Effector CD4-positive, alpha-beta T cell (primary cell): ENCODE measurements around the gene RIPPLY2.
"Not testable (repeated sequence)": the region's sequence is repeated elsewhere in the genome, so short reads cannot be mapped to it uniquely, and the experiment has no call there.

Experiments
- DNase-seq: peaks from one replicate; pipeline ENCODE4 v3.0.0-alpha.2; 2020

Gene RIPPLY2

DNA sequence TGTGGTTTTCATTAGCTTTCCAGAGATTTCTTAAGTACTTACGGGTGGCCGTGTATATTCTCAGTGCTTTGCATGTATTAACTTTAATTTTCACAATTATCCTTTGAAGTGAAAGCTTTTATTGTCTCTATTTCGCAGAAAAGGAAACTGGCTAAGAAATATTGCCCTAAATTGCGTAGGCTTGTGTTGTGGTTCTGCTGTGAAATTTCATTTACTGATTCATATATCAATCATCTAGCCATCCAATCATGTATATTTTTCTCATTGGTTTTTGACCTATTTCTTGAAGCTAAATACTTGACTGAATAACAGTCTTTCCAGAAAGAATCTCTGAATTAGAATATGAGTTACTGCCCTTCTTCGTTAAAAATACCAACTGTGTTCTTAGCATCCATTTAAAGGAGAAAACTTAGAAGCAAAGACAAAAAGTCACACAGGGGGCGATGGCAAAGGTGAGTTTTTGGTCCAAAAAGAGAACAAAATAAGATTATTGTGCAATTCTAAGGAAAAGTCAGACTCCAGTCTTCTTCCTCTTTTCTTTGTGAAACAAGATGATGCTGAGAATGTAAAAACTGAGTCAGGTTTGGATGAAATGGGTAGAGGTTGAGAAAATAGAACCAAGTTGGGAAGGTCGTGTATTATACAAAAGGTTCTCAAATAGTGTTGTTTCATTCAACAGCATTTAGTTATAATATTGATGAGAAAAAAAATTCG, 7.8 kb downstream of the RIPPLY2 start:
- no peak for DNase-seq

DNA sequence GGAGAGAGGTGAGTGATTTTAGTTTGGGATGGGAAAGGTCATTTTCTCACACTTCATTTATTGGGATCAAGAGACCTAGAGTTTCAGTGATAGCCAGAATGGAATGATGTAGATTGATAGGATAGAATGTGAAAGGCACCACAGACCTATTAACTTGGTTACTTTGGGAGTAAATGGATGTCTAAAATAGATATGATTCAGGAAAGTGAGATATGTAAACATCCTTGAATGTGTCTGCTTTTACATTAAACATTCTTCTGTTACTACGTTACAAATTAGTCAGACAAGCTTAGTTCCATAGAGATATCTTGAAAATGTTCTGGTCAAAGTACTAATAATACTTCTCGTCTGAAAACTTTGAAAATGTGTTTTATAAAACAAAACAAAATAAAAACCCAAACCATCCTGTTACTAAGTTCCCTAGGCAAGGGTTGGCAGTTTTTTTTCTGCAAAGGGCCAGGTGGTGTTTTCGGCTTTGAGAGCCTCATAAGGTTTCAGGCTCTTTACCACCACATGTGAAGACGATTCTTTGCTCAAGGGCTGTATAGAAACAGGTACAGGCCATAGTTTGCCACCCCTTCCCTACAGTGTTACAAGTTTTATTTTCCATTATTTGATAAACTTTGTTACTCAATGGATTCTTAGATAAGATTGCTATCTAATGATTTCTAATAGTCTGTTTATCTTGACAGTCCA, 9.8 kb downstream of the RIPPLY2 start:
- DNase-seq: no peak

DNA sequence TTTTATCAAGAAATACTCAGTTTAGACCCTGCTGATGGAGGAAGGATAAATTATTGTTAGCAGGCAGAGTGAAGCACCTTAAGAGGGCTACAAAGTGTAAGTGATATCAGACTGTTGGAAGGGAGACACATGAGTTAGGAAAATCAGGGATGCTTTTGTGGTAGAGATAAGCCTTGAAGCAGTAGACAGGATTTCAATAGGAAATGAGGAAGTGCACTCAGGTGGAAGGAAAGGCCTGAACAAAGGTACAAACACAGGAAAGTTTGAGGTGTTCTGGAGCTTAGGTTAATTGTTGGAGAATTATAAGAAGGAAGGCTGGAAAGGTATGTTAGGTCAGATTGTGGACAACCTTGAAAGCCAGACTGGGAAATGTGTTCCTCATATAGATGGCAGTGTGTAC, 13.9 kb downstream of the RIPPLY2 start:
- DNase-seq: no peak

DNA sequence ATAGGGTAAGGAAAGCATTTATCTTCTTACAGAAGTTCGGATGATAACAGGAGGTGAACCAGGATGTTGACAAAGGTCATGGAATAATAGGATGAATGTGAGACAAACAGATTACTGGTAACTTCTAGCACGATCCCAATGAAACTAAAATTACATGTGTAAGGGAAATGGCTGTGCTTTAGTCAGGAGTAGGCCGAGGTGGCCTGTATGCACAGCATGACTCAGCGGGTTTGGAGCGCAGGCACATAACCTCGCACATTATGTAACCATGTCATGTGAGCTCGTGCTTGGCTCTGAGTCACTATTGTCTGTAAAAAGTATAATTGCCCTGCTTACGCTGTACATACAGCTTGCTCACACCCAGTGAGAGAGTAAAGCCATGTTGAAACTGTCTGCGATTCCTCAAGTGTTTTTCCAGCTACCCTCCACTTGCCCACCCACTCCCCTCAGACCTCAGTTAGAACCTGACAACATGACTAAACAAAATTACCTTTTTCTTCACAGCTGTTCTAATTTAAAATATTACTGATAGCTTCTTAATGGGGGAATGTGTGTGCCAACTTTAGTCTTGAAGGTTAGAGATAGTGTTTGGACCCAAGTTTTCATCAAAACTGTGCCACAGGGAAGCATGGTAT, 14.5 kb downstream of the RIPPLY2 start:
- no peak for DNase-seq

DNA sequence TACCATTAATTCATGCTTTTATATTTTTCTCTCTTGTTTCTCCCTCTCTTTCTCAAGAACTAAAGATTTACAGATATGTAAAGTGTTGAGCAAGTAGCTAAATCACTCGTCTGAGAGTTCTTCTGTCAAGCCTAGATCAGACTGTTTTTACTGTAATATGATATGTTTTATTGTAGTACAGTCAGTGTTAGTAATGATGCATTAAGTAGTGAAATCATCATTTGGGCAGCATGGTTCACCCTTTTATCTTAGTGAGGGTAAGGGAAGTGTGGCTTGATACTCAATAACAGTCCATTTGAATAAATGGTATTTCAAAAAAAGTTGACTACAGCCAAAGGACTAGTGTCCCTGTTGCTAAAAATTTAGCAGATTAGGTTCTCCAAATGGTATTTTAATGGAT, 15.5 kb downstream of the RIPPLY2 start:
- no peak for DNase-seq

DNA sequence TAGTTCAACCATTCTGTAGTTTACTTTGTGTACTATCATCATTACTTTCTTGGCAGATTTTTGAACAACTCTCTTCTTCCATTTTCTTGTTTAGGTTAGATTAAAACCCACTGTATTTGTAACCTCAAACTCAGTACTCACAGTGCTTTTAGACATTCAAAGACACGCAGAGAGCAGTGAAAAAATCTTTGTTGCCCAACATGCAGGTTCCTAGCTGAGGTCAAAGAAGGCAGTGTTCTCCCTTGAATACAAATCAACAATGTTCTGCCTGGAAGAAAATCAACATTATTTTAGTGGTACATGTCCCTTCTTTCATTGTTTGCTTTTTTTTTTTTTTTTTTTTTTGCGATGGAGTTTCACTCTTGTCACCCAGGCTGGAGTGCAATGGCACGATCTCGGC, 17.5 kb downstream of the RIPPLY2 start:
- no peak for DNase-seq

DNA sequence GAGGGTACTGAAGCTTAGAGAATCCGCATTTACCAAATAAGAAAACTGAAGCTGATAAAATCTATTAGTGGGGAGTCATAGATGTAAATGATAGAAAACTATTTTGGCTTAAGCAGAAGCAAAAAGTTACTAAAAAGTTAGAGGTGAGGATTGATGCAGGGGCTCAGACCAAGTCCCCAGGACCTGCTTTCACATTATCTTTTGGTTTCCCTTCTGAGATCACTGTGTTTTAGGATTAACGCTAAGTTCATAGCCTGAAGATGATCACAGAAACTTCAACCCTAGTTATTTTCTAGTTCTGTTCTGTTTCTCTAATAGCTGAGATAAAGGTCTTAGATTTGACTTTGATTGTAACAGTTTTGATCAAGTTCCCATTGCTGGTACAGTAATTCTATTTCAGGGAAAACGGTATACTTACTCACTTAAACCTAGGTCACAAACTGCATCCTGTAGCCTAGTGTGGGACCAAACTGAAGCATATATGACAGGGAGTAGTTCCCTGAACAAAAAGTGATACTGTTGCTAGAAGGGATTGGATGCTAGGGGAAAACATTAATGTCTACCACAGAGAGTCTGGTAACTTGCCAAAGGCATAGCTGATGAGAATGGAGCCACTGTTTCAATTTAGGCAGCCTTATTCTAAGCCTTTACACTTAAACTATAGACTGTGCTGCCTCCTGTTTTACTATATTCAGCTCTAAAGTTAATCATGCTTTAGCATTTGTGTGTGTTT, 19.4 kb downstream of the RIPPLY2 start:
- no peak for DNase-seq

DNA sequence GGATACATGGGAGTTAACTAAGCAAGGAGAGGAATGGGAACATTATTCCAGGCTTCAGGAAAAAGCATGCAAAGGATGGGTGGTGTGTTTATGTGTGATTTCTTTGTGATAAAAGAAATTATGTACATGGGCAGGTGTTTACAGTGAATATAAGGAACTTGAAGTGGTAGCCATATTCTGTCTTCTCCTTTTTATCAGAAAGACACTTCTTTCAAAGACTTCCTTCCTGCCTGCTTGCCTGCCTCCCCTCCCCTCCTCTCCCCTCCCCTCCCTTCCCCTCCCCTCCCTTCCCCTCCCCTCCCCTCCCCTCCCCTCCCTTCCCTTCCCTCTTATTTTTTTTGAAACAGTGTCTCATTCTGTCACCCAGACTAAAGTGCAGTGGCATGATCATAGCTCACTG, 20.7 kb downstream of the RIPPLY2 start:
- DNase-seq: no peak

DNA sequence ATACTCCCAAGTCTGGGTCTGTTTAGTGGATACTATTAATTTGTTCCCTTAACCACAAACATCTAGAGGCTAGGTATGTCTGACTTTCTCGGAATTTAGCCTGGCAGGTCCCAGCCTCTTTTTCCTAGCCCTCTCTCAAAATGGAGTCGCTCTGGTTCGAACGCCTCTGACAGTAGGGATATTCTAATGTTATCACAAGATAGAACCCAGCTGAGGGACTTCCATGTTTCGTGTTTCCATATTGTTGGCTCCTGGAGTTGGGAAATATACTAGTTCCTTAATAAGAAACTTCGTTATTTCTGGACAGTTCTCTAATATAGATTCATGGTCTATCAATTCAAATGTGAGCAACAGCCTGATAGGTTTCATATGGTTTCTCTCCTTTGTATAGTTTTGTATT, 22.7 kb downstream of the RIPPLY2 start:
- no peak for DNase-seq

DNA sequence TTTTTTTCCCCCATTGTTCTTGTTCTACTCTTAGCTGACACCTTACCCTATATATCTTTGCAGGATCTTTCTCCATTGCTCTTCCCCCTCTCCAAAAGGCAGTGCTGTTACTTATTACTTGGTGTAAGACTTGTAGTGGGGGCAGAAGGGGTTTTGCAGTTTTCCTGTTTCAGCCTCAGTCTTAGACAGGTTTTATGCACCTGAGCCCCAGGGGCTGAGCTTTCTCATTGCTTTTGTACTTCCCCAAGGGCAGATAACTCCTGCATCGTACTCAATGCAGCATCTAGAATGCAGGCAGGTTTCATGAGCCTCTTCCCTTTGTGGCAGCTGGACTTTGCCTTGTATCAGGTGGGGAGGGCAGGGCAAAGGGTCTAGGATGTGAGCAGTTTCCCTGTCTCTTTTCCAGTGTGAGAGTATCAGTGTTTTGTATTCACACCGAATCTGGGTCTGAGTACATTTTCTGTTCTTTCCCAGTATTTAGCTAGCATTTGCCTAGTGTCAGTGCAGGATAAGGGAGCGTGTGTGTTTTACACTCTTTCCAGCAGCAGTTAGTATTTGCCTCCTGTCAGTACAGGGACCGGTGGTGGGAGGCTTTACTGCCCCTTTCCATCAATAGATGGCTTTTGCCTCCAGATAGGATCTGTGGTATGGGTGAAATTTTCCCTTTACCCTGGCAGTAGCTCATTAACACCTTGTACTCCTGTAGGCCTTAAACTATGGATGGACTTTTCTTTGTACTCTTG, 25.9 kb downstream of the RIPPLY2 start:
- DNase-seq: no peak

DNA sequence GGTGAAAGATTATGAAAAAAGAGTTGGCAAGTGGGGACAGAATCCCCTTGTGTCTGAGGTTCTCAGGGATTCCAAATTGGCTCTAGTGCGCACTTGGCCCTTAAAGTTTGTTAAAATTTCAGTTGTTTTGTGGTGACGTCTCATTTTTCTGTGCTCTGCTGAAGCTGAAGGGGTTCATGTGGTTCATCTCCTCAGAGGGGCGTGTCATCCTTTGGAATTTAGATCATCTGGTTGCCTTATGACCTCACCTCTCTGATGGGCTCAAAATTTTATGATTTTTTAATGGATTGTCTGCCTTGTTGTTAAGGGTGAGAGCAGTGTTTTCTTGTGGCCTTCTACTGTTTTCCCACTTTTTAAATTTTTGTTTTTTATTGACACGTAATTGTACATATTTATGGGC, 26.6 kb downstream of the RIPPLY2 start:
- no peak for DNase-seq

DNA sequence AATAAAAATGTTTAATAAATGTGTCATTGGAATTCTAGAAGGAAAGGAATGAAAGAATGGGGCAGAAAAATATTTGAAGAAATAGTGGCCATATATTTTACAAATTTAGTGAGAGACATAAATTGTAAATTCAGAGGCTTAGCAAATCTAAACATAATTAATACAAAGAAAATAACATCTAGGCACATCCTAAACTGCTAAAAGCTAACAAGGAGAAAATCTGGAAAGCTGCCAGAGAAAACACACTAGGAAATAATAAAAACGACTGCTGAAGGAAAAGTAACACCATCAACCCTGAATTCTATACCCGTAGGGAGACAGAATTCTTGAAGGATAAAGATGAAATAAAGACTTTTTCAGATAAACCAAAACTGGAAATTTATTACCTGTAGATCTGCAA, 30.1 kb downstream of the RIPPLY2 start:
- no peak for DNase-seq

DNA sequence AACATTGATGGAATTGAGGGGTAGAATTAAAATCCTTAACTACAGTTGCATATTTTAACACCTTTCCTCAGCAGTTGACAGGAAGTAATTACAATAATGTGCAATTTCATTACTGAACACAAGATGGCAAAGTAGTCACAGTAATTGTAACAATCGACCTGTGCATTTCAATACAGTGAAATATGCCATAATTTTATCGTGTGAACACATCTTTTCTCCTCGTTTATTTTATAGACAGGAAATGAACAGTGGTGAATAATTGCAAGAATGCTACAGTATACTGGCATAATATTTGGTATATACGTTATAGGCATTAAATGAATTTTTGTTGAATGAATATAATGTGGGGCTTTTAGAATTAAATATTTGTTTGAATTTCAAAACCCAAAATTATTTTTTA, 31.4 kb downstream of the RIPPLY2 start:
- no peak for DNase-seq

DNA sequence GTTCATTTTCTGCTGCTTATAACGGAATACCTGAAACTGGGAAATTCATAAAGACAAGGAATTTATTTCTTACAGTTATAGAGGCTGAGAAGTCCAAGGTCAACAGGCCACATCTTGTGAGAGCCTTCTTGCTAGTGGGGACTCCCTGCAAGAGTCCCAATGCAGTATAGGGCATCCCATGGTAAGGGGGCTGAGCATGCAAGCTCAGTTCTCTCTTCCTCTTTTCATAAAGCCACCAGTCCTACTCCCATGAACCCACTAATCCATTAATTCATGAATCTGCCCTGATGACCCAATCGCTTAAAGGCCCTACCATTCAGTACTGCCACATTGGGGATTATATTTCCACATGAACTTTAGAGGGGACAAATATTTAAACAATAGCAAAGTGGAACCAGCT, 32.8 kb downstream of the RIPPLY2 start:
- DNase-seq: no peak

DNA sequence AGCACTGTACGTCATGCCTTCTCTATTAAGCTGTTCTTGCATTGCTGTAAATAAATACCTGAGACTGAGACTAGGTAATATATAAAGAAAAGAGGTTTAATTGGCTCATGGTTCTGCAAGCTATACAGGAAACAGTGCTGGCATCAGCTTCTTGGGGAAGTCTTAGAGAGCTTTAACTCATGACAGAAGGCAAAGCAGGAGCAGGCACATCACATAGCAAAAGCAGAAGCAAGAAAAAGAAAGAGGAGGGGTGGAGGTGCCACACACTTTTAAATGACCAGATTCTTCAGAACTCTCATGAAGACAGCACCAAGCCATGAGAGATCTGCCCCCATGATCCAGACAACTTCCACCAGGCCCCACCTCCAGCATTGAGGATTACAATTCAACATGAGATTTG, 36.5 kb downstream of the RIPPLY2 start:
- DNase-seq: no peak

DNA sequence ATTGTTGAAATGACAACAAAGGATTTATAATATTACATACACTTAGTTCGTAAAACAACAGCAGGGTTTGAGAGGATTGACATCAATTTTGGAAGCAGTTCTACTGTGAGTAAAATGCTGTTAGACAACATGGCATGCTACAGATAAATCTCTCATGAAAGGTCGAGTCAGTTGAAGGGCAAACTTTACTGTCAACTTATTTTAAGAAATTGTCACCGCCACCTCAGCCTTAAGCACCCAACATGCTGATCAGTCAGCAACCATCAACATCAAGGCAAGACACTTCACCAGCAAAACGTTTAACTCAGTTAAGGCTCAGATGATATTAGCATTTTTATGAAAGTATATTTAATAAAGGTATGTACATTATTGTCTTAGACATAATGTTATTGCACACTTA, 37.4 kb downstream of the RIPPLY2 start:
- no peak for DNase-seq

DNA sequence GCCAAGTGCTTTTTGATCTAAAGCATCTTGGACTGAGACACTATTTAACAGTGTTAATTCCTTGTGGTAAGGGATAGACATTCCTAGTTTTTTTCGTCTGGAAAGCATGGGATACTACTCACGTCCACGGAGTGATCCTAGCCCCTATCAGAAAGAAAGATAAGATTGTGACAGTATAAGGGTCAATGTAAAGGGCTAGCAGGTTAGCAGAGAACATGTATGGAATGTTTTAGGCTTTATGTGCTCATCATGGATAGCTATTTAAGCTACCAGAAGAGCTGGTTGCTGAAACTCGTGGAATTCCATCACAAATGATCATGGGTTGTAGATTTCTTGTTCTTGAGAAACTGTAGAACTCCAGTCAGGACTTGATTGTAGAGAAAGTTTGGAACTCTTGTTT, 38.4 kb downstream of the RIPPLY2 start:
- DNase-seq: no peak

DNA sequence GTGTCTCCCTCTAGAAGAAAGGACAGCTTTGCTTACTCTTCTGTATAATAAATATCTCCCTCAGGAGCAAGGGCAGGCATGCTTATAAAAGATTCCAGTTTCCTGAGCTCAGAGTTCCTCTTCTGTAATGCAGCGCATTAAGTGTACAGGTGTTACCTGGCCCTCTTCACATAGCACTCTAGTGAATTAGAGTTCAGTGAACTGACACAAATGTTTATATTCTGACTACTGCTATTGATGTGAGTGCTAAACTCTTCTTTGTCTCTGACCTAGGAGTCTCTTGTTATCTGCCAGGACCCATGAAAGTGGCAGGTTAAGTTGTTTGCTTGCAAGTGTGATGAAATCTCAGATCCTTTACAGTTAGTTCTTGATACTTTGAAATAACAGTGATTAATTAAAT, 39.9 kb downstream of the RIPPLY2 start:
- no peak for DNase-seq

DNA sequence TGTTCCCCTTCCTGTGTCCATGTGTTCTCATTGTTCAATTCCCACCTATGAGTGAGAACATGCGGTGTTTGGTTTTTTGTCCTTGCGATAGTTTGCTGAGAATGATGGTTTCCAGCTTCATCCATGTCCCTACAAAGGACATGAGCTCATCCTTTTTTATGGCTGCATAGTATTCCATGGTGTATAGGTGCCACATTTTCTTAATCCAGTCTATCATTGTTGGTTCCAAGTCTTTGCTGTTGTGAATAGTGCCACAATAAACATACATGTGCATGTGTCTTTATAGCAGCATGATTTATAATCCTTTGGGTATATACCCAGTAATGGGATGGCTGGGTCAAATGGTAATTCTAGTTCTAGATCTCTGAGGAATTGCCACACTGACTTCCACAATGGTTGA, 43.9 kb downstream of the RIPPLY2 start:
- DNase-seq: not testable (repeated sequence)

DNA sequence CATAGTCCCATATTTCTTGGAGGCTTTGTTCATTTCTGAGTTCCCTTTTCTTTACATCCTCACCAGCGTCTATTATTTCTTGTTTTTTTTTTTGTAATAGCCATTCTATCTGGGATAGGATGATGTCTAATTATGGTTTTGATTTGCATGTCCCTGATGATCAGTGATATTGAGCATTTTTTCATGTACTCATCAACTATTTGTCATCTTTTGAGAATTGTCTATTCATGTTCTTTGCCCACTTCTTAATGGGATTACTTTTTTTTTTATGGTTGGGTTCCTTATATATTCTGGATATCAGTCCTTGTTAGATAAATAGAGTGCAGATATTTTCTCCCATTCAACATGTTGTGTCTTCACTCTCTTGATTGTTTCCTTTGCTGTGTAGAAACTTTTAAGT, 48.5 kb downstream of the RIPPLY2 start:
- no peak for DNase-seq

DNA sequence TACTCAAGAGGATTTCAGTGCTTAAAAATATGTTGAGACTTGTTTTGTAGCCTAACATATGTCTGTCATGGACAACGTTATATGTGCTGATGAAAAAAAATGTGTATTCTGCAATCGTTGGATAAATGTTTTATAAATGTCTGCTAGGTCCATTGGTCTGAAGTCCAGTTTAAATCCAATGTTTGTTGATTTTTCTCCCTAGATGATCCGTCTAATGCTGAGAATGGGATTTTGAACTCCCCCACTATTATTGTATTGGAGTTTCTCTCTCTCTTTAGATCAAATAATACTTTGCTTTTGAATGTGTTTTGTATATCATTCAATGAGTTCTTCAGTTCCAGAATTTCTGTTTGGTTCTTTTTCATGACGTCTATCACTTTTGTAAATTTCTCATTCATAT, 51.2 kb downstream of the RIPPLY2 start:
- no peak for DNase-seq

DNA sequence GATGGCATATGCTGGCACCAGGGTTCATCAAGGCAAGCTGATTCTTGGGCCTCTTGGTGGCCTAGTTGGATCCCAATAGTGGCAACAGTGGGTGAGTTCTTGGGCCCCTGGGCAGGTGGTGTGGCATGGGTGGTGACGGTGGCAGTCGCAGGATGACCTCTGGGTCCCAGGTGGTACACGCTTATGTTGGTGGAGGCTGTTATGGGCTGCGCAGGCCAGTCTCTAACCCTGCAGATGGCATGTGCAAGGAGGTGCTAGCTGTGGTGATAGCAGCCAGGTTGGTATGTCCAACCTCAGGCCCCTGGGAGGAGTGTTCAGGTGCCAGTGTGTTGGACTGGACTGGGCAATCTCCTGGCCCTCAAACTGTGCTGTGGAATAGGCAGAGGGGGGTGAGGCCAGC, 52.5 kb downstream of the RIPPLY2 start:
- DNase-seq: no peak
